GM18873 (cell line): ENCODE data around the gene BEAN1.
"Not testable (repeated sequence)": the region's sequence is repeated elsewhere in the genome, so short reads cannot be mapped to it uniquely, and the experiment has no call there.

Source experiments
- ATAC-seq: cut with Tn5 transposase; IDR thresholded peaks from one replicate; pipeline ENCODE4 v1.9.1; 2021; ENCODE audit warnings: mild to moderate bottlenecking, moderate library complexity, moderate number of reproducible peaks; ENCODE audit not compliant: unreplicated experiment, low FRiP score

Gene BEAN1

DNA sequence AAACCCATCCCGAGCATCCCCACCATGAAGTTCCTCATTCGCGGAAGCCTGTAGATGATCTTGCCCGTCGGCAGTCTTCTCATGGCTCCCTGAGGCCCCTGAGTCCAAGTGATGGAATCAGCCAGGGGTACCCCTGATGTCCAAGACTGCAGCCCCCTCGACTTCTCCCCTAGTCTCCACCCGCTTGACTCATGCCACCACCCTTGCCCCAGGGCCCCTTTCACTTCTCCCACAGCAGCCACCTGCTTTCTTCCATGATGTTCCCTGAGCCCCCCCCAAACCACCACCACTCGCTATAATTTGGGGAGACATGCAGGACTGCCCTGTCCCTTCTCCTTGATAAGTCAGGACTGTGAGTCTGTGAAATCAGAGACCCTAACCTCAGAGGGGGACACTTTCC lies 11.4 kb downstream of the BEAN1 start:
- no peak for ATAC-seq

GRCh38 chr16:66439051-66439730 lies 12.1 kb downstream of the BEAN1 start:
- ATAC-seq = no peak

- no peak for ATAC-seq
Measured at GRCh38 chr16:66440271-66440802, 13.2 kb downstream of the BEAN1 start.

GRCh38 chr16:66440970-66441369 lies 13.9 kb downstream of the BEAN1 start:
- no peak for ATAC-seq

DNA sequence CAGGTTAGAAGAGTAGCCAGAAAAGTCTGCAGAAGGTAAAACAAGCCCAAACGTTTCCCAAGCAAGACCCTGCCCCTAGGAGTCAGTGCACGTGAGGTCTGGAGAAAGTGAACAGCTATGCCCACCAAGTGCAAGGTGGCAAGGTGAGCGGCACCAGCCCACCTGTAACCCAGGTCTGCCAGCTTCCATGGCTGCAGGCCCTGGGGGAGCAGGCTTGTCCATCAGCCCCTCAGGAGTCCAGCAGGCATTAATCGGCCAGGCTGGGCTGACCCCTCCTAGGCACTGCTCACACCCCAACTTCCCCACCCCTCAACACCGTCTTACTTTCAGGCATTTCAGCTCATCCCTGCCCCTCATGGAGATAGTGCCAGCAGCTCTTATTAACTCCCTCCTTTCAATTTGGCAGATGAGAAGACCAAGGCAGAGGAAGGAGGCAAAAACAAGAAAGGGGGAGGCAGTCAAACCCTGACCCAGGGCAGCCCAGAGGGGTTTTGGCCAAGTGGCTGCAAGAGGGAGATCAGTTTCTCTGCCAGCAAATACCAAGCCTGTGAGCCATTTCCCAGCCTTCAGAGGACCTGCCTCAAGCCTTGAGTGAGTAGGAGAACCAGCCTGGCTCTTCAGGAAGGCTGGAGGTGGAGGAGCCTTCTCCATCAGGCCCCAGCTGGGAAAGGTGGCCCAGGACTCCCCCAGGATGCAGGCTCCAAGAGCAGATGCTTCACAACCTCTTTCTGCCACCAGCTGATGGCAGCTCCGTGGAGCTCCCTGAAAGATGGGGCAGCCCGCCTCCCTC lies 14.7 kb downstream of the BEAN1 start:
- no peak for ATAC-seq

- ATAC-seq = no peak
Measured at GRCh38 chr16:66442502-66443268, 15.6 kb downstream of the BEAN1 start.

DNA sequence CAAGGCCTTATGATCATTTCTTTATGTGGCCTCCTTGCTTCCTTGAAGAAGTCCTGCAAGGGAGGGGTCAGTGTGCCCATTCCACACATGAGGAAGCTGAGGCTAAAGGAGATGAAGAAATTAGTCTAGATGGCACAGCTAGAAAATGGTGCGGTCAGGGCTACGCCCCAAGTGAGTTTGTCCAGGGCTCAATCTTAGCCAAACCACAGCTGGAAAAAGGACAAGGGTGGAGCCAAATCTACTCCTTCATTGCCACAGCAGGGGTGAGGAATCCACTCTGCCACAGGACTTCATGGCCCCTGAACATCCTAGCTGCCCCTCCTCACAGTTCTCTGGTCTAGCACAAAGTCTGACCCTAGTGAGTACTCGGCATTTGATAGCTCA lies 16.2 kb downstream of the BEAN1 start:
- ATAC-seq = no peak

DNA sequence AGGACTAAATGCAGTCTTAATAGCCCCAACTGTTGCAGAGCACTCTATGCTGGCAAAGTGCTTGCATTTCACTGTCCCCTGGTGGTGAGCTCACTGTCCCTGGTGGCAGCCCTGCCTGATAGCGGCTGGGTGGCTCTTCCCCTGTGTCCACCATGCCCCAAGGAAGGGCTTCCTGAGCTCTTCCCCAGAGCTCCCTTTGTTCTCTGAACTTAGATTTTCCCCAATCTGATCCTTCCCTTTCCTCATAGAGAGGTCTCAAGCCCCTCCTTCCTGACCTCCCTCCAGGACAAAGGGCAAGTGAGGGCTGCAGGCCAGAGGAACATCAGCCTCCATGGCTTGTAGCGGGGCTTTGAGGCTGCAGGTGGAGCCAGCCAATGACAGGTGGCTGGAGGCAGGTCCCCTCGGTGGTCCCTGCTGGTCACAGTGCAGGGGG lies 17.0 kb downstream of the BEAN1 start:
- ATAC-seq = no peak

GRCh38 chr16:66446737-66447136 lies 19.6 kb downstream of the BEAN1 start:
- no peak for ATAC-seq

DNA sequence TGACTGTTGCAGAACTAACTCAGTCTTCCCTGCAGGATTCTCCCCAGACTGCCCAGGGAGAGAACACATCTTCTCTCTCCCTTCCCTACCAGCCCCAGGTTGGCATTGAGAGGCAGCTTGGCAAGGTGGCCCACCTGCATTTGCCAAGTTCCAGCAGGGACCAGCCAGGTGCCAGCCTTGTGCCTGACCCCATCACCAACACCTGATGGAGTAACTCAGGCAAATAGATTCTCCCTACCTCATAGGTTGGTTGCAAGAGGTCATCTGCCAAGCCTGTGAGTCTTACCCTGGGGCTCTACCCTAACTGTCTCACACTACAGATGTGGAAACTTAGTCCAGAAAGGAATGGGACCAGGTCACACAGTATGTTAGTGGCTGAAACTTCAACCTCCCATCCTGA lies 20.4 kb downstream of the BEAN1 start:
- no peak for ATAC-seq

DNA sequence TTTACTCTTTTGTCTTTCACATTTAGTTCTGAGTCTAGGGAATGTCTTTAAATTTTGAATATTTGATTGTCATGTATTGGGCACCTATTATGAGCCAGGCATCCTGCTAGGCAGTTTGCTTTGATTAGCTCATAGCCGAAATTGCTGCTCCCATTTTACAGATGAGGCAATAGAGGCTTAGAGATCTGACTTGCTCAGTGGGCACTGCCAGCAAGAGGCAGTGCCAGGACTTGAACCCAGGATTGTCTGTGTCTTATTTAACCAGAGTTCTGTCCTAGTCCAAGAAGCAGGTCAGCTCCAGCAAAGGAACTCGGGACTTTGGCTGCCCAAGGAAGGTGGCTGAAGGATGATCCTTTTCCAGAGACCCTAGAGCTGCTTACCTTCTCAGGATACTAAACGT lies 24.5 kb downstream of the BEAN1 start:
- no peak for ATAC-seq

DNA sequence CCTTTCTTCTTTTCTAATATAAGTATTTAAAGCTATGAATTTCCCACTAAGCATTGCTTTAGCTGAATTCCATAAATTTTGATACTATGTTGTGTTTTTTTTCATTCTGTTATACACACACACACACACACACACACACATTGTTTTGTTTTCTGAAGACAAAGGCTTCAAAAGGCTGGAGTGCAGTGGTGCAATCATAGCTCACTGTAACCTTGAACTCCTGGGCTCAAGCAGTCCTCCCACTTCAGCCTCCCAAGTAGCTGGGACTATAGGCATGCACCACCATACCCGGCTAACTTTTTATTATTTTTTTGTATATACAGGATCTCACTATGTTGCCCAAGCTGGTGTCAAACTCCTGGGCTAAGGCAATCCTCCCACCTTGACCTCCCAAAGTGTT lies 26.1 kb downstream of the BEAN1 start:
- ATAC-seq = not testable (repeated sequence)

GRCh38 chr16:66454751-66455150 lies 27.7 kb downstream of the BEAN1 start:
- no peak for ATAC-seq

DNA sequence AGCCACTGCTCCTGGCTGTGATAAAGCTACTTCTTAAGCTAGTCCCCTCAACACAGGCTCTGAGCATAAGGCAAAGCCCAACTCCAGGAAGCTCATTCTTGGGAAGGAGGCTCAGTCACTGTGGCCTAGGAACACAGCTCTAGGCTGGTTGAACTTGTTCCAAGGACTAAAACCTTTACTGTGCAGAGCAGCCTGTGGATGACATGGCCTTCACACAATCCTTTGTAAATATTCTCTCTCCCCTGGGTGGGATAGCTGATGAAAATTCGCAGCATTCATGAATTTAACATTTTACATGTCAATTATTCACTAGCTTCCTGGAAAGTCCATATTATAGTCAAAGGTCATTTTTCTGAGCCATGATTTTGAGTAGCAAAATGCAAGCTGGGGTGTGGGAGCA lies 28.9 kb downstream of the BEAN1 start:
- ATAC-seq = no peak

DNA sequence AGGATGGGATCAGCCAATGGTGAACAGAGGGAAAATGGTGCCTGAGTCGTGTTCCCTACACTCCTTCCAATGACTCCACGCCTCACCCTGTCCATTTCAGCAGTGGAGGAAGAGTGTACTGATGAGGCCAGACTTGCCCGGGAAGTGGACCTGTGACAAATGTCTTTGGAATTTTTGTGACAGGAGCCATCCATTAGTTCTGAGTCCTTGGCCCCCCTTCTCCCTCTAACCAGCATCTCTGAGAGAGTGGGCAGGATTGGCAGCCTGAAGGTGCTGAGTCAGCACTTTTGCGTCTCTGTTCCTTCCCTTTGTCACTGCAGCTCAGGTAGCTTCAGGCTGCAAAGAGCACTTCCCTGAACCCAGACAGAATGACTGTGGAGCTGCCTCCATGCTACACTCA lies 30.8 kb downstream of the BEAN1 start:
- no peak for ATAC-seq

- no peak for ATAC-seq
Measured at GRCh38 chr16:66458292-66458691, 31.2 kb downstream of the BEAN1 start.

DNA sequence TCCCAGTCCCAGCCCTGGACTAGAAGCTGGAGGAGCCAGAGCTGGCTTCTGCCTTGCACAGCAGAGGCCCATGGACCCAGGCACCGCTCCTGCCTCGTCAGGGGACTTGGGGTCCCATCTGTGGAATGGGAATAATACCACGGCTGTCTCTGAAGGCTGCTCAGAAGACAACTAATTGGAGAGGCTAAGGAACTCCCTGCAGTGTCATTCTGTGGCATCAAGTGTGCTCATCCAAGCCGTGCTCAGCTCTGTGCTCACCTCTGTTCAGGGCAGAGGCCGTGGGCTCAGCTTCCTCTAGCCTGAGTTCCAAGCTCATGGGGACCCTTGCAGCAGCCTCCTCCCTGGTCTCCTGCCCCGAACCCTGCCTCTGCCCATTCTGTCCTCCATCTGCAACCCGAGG lies 31.8 kb downstream of the BEAN1 start:
- ATAC-seq = no peak

DNA sequence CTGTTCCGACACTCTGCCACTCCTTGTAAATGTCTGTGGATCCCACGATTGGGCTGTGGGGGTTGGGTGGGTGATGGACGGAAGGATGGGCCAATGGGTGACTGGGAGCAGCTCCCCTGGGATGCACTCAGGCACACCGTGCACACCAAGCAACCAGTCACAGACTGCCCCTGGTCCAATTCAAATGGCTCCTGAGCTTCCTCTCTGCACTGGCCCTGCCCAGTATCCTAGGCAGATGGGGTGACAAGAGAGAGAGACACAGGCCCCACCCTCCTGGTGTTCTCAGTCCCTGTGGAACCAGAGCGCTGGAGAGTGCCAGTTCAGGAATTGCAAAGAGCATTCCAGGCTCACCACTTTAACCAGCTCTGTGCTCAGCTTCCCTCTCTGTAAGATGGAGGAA lies 32.8 kb downstream of the BEAN1 start:
- ATAC-seq = no peak

DNA sequence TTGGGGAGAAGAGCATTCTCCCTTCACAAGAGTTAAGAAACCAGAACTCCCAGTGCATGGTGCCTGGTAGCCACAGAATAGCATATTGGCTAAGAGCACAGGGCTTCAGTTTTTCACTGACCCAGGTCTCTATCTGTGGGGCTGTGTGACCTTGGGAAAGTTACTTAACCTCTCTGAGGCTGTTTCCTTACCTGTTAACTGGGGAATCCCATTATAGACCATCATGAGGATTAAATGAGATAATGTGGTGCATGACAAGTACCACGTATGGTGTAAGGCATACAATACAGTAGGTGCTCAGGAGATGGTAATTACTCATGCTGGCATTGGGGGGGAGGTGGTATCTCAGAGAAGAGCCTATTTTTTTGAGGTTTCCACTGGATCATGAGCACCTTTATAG lies 33.6 kb downstream of the BEAN1 start:
- no peak for ATAC-seq

DNA sequence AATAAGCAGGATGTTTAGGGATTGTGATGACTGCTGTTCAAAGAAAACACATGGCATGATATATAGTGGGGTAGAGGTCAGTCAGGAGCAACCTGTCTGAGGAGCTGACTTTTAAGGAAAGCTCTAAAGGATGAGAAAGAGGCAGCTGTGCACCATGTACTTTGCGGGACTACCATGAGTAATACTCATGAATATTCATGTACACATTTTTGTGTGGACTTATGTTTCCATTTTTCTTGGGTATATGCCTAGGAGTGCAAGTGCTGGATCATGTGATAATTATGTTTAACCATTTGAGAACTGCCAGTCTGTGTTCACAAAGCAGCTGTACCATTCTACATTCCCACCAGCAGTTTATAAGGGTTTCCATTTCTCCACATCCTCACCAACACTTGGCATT lies 35.8 kb downstream of the BEAN1 start:
- ATAC-seq = no peak

DNA sequence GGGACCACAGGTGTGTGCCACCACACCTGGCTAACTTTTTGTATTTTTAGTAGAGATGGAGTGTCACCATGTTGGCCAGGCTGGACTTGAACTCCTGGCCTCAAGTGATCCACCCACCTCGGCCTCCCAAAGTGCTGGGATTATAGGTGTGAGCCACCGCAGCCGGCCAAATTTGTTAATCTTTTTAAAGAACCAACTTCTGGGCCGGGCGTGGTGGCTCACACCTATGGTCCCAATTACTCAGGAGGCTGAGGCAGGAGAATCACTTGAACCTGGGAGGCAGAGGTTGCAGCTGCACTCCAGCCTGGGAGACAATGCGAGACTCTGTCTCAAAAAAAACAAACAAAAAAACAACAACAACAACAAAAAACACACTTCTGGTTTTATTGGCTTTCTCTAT lies 38.9 kb downstream of the BEAN1 start:
- not testable (repeated sequence) for ATAC-seq
